ENCODE results near the gene MYH10. TPM values are rescaled to one million over a fixed set of nuclear protein-coding genes. Genes with fewer than 3 reads are reported as not detected.

Gene MYH10
- total and polyA plus RNA-seq, 2 experiments from 2014 or later: 46.8 to 69.5 TPM

GRCh38 chr17:8443756-8444155, 186.8 kb downstream of the MYH10 start:
- in situ Hi-C loops (cut with MboI): no loop called here
- H3K9me3 ChIP-seq (ENCODE audit: low read depth): no peaks in the 10 kb centered on the region
- no peaks in the 10 kb centered on the region for H3K9me2 ChIP-seq (ENCODE audit: insufficient read depth)
- H3K27ac ChIP-seq: no peak overlapping the region
- no peak overlapping the region for H3K4me2 ChIP-seq (ENCODE audit: unreplicated experiment)
- peaks cover 58% of the 10 kb centered on the region for H3K36me3 ChIP-seq (ENCODE audit: low read depth)
- H3K9ac ChIP-seq: no peak overlapping the region
- H3K79me2 ChIP-seq (ENCODE audit: insufficient read depth): peaks cover 100% of the 10 kb centered on the region
- H2AFZ ChIP-seq: no peak overlapping the region
- H3F3A ChIP-seq (ENCODE audit: insufficient read depth): peaks cover 31% of the 10 kb centered on the region; the same call in 1 of the 2 replicates
- peaks cover 23% of the 10 kb centered on the region for H4K20me1 ChIP-seq (ENCODE audit: insufficient read depth)
- DNase-seq: no peak
- H3K4me3 ChIP-seq: no peak overlapping the region
- peaks cover 18% of the 10 kb centered on the region for H3K4me1 ChIP-seq (ENCODE audit: insufficient read depth)
- 84% methylated on average over 7 of the region's 7 CpGs for WGBS, 2 experiments (ENCODE audit: low coverage in 1 of 2, low lambda C conversion rate in 2 of 2, missing lambda C conversion rate in 2 of 2)
- TF ChIP-seq EZH2phosphoT487 (IDR thresholded peaks at IDR 0.05; ENCODE audit: insufficient read depth, low read depth) (no peak), EZH2 (IDR thresholded peaks at IDR 0.05; ENCODE audit: insufficient read depth, poor library complexity, severe bottlenecking) (no peak)
- H3K27me3 ChIP-seq (replicated peaks; ENCODE audit: insufficient read depth): no peaks in the 10 kb centered on the region

GRCh38 chr17:8442310-8442709, 188.2 kb downstream of the MYH10 start:
- peaks cover 28% of the 10 kb centered on the region for H4K20me1 ChIP-seq (ENCODE audit: insufficient read depth)
- in situ Hi-C loops (cut with MboI): no loop called here
- DNase-seq: no peak

GRCh38 chr17:8441690-8442089, 188.8 kb downstream of the MYH10 start:
- in situ Hi-C loops (cut with MboI): no loop called here
- Histone ChIP-seq H2AFZ (no peak overlapping the region), H3K27me3 (replicated peaks; ENCODE audit: insufficient read depth) (no peaks in the 10 kb centered on the region), H3K27ac (0 out of 2 replicates have a peak overlapping the region, but pooled peaks have one; percentile 1), H3K36me3 (ENCODE audit: low read depth) (peaks cover 40% of the 10 kb centered on the region), H3K9me3 (ENCODE audit: low read depth) (no peaks in the 10 kb centered on the region), H3F3A (ENCODE audit: insufficient read depth) (peaks cover 31% of the 10 kb centered on the region; the same call in 1 of the 2 replicates), H3K9me2 (ENCODE audit: insufficient read depth) (no peaks in the 10 kb centered on the region), H3K9ac (no peak overlapping the region), H3K4me3 (no peak overlapping the region), H3K4me2 (ENCODE audit: unreplicated experiment) (peak overlapping the region; percentile 5), H4K20me1 (ENCODE audit: insufficient read depth) (peaks cover 29% of the 10 kb centered on the region), H3K79me2 (ENCODE audit: insufficient read depth) (peaks cover 100% of the 10 kb centered on the region), H3K4me1 (ENCODE audit: insufficient read depth) (peaks cover 31% of the 10 kb centered on the region)
- 94% methylated on average over 2 of the region's 2 CpGs for WGBS, 2 experiments (ENCODE audit: low coverage in 1 of 2, low lambda C conversion rate in 2 of 2, missing lambda C conversion rate in 2 of 2)
- no peak for DNase-seq
- no peak for TF ChIP-seq EZH2 (IDR thresholded peaks at IDR 0.05; ENCODE audit: insufficient read depth, poor library complexity, severe bottlenecking)
- TF ChIP-seq EZH2phosphoT487 (IDR thresholded peaks at IDR 0.05; ENCODE audit: insufficient read depth, low read depth): no peak

More at GRCh38 chr17:8442310-8442709, 188.2 kb downstream of the MYH10 start:
- Histone ChIP-seq H3K9me3 (ENCODE audit: low read depth) (no peaks in the 10 kb centered on the region), H3K27me3 (replicated peaks; ENCODE audit: insufficient read depth) (no peaks in the 10 kb centered on the region), H3K79me2 (ENCODE audit: insufficient read depth) (peaks cover 100% of the 10 kb centered on the region), H3K4me1 (ENCODE audit: insufficient read depth) (peaks cover 31% of the 10 kb centered on the region), H3K27ac (no peak overlapping the region), H3K36me3 (ENCODE audit: low read depth) (peaks cover 46% of the 10 kb centered on the region), H3K4me3 (no peak overlapping the region), H3K4me2 (ENCODE audit: unreplicated experiment) (no peak overlapping the region), H3F3A (ENCODE audit: insufficient read depth) (peaks cover 31% of the 10 kb centered on the region; the same call in 1 of the 2 replicates), H2AFZ (no peak overlapping the region), H3K9me2 (ENCODE audit: insufficient read depth) (no peaks in the 10 kb centered on the region), H3K9ac (no peak overlapping the region)
- TF ChIP-seq EZH2 (IDR thresholded peaks at IDR 0.05; ENCODE audit: insufficient read depth, poor library complexity, severe bottlenecking) (no peak), EZH2phosphoT487 (IDR thresholded peaks at IDR 0.05; ENCODE audit: insufficient read depth, low read depth) (no peak)
- WGBS, 2 experiments (ENCODE audit: low coverage in 1 of 2, low lambda C conversion rate in 2 of 2, missing lambda C conversion rate in 2 of 2): 75 to 76% methylated on average over 2 of the region's 2 CpGs

- H3K4me1 ChIP-seq (ENCODE audit: insufficient read depth): peaks cover 34% of the 10 kb centered on the region
- H3K9me3 ChIP-seq (ENCODE audit: low read depth): no peaks in the 10 kb centered on the region
- in situ Hi-C loops (cut with MboI): no loop called here
- H3K9ac ChIP-seq: no peak overlapping the region
- H2AFZ ChIP-seq: no peak overlapping the region
- H3K27ac ChIP-seq: no peak overlapping the region
- peaks cover 23% of the 10 kb centered on the region for H3K36me3 ChIP-seq (ENCODE audit: low read depth)
- H4K20me1 ChIP-seq (ENCODE audit: insufficient read depth): peaks cover 29% of the 10 kb centered on the region
- DNase-seq: no peak
- H3K4me3 ChIP-seq: no peak overlapping the region
- no peak for TF ChIP-seq EZH2phosphoT487 (IDR thresholded peaks at IDR 0.05; ENCODE audit: insufficient read depth, low read depth)
- TF ChIP-seq EZH2 (IDR thresholded peaks at IDR 0.05; ENCODE audit: insufficient read depth, poor library complexity, severe bottlenecking): no peak
- H3F3A ChIP-seq (ENCODE audit: insufficient read depth): 0 out of 2 replicates have a peak, but pooled peaks cover 30% of the 10 kb centered on the region
- no peaks in the 10 kb centered on the region for H3K9me2 ChIP-seq (ENCODE audit: insufficient read depth)
- H3K4me2 ChIP-seq (ENCODE audit: unreplicated experiment): no peak overlapping the region
- 97% methylated on average over 3 of the region's 3 CpGs for WGBS, 2 experiments (ENCODE audit: low coverage in 1 of 2, low lambda C conversion rate in 2 of 2, missing lambda C conversion rate in 2 of 2)
- peaks cover 88% of the 10 kb centered on the region for H3K79me2 ChIP-seq (ENCODE audit: insufficient read depth)
- no peaks in the 10 kb centered on the region for H3K27me3 ChIP-seq (replicated peaks; ENCODE audit: insufficient read depth)
These were observed 190.8 kb downstream of the MYH10 start for GRCh38 chr17:8439681-8440080.
